Stimulated activated CD4-positive, alpha-beta T cell treated with anti-CD3 and anti-CD28 coated beads, TNF-alpha, amount 100 ng/mL, for 24 hours (primary cell): ENCODE results near the gene ITGAL.

ENCODE experiments used
- DNase-seq, 3 experiments: peaks; one replicate each; pipeline ENCODE4 v3.0.0-alpha.2; 2020; ENCODE audit warnings: low read depth in 3 of 3

The ITGAL gene

GRCh38 chr16:30541502-30542329 lies 69.2 kb downstream of the ITGAL start:
- DNase-seq: no peak

GRCh38 chr16:30543067-30543466 lies 70.5 kb downstream of the ITGAL start:
- DNase-seq: no peak

GRCh38 chr16:30546115-30546514 lies 73.6 kb downstream of the ITGAL start:
- no peak for DNase-seq

- DNase-seq: no peak
These were observed 76.1 kb downstream of the ITGAL start for GRCh38 chr16:30548416-30549253.

- DNase-seq: peak in 1 of 3 experiments; percentile 64
These were observed 79.2 kb downstream of the ITGAL start for GRCh38 chr16:30551781-30552180.

- no peak for DNase-seq
These were observed 80.4 kb downstream of the ITGAL start for GRCh38 chr16:30552956-30553355.

- DNase-seq: no peak
These were observed 80.9 kb downstream of the ITGAL start for GRCh38 chr16:30553393-30553899.

GRCh38 chr16:30554557-30555314 lies 82.2 kb downstream of the ITGAL start:
- no peak for DNase-seq

- no peak for DNase-seq
These were observed 83.0 kb downstream of the ITGAL start for GRCh38 chr16:30555315-30556124.

- no peak for DNase-seq
These were observed 83.6 kb downstream of the ITGAL start for GRCh38 chr16:30556125-30556473.

GRCh38 chr16:30557707-30557956 lies 85.1 kb downstream of the ITGAL start:
- no peak for DNase-seq

GRCh38 chr16:30557957-30558788 lies 85.6 kb downstream of the ITGAL start, which contains the start of gene ZNF764:
Gene ZNF764, minus strand, starts transcription at chr16:30558374. Its CDS starts 192 bp downstream, at chr16:30558182.
- DNase-seq: peak; percentile 91 to 97 (median 95)

- no peak for DNase-seq
These were observed 86.3 kb downstream of the ITGAL start for GRCh38 chr16:30558789-30559377.

GRCh38 chr16:30559690-30560089 lies 87.1 kb downstream of the ITGAL start:
- DNase-seq: no peak

- no peak for DNase-seq
These were observed 88.7 kb downstream of the ITGAL start for GRCh38 chr16:30561089-30561816.

- no peak for DNase-seq
These were observed 89.5 kb downstream of the ITGAL start for GRCh38 chr16:30562021-30562420.

- DNase-seq: no peak
These were observed 93.0 kb downstream of the ITGAL start for GRCh38 chr16:30565526-30565925.

- no peak for DNase-seq
These were observed 93.4 kb downstream of the ITGAL start for GRCh38 chr16:30565984-30566383.

- no peak for DNase-seq
These were observed 94.0 kb downstream of the ITGAL start for GRCh38 chr16:30566531-30566930.
